DMS53 (cell line): Measurements from ENCODE around the gene ZC3H4.

Experiments
- DNase-seq: peaks from one replicate; lab custom pipeline; 2025; lab: John Stamatoyannopoulos, UW

ZC3H4 gene

DNA sequence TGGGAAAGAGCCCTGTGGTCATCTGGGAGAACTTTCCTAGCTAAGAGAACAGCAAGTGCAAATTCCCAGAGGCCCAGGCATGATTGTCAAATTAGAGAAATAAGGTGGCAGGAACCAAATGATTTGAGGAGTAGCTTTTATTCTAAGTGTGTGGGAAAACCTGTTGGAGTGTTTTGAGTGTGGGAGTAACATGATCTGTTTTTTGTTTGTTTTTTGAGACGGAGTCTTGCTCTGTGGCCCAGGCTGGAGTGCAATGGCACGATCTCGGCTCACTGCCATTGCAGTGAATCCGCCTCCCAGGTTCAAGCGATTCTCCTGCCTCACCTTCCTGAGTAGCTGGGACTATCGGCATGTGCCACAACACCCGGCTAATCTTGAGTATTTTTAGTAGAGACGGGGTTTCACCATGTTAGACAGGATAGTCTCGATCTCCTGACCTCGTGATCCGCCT, 19.5 kb upstream of the ZC3H4 start:
- peak; percentile 38 for DNase-seq

- DNase-seq, result no peak
Observed at GRCh38 chr19:47132194-47132852, 18.7 kb upstream of the ZC3H4 start.

DNA sequence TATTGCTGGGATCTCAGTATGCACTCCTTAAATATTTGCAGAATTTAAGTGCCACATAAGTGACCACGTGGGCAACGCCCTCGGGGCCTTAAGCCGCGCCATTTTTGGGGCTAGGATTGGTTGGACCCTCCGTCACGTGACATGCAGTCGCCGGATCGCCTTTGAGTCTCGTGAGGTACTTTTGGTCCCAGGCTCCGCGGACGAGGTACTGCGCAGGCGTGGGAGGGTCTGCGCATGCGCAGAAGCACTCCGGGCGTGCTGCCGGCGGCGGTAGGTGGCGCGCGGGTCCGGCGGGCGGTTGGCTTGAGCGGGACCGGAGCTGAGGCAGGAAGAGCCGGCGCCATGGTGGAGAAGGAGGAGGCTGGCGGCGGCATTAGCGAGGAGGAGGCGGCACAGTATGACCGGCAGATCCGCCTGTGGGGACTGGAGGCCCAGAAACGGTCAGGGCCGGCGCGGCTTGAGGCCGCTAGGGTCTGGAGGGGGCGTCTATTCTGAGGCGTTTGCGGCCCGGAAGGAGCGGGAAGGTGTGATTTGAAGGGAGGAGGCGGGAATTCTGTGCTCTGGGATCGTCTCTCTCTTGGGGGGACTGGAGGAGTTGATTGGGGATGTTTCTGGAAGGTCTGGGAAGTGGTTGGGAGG, 17.1 kb upstream of the ZC3H4 start, which contains the start of gene SAE1:
Gene SAE1 (plus strand): TSS at position 247 of the 639 bp plus-strand sequence. CDS start 96 bp downstream, at position 343.
- peak; percentile 99 for DNase-seq

GRCh38 chr19:47130120-47130588, 16.6 kb upstream of the ZC3H4 start:
- no peak for DNase-seq

DNA sequence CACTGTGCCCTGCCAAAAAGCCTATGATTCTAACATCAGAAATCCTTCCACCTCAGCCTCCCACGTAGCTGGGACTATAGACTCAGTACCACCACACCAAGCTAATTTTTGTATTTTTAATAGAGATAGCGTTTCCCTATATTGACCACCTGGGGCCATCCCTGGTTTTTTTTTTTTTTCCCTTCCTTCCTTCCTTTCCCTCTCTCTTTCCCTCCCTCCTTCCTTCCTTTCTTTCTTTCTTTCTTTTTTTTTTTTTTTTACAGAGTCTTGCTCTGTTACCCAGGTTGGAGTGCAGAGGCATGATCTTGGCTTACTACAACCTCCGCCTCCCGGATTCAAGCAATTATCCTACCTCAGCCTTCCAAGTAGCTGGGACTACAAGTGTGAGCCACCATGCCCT, 16.0 kb upstream of the ZC3H4 start:
- DNase-seq, result no peak

GRCh38 chr19:47125669-47125938, 12.0 kb upstream of the ZC3H4 start:
- DNase-seq, result no peak

DNA sequence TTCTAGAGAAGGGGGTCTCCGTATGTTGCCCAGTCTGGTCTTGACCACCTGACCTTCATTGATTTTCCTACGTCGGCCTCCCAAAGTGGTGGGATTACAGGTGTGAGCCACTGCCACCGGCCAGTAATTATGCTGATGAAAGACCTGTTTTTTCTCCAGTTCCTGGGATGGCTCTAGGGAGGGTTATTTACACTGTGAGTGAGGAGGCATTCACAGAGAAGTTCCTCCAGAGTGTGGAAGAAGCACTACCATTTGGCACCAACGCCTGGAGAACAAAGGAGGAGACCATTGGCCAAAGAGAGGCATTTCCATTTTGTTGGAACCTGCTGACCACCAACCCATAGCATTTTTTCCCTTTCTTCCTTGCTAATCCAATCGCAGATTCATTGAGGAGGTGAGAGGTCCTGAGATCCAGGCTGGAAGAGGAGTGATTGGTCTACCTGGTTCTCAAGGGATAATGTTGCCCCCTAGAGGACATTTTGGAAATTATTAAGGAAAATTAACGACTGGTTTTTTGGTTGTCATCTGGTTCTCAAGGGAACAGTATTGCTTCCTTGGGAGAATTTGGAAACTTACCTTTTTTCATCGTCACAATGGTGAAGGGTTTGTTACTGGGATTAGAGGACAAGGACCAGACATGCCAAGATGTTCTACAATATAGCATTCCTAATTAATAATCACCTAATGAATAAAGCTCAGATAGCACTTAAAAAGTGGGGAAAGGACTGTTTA, 11.5 kb upstream of the ZC3H4 start:
- peak; percentile 90 for DNase-seq

DNA sequence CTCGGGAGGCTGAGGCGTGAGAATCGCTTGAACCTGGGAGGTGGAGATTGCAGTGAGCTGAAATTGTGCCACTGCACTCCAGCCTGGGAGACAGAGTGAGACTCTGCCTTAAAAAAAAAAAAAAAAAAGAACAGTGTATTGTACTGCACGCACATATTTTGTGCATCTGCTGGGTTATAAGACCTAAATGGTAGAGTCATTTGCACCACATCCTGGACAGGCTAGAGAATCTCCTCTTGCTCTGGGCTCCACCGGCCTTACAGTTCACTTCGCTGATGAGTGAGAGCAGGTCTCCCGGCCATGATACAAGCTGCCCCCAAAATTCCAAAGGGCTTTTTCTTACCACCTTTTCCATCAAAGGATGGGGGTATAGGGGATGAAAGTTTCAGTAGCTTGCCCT, 9.8 kb upstream of the ZC3H4 start:
- DNase-seq, result no peak

DNA sequence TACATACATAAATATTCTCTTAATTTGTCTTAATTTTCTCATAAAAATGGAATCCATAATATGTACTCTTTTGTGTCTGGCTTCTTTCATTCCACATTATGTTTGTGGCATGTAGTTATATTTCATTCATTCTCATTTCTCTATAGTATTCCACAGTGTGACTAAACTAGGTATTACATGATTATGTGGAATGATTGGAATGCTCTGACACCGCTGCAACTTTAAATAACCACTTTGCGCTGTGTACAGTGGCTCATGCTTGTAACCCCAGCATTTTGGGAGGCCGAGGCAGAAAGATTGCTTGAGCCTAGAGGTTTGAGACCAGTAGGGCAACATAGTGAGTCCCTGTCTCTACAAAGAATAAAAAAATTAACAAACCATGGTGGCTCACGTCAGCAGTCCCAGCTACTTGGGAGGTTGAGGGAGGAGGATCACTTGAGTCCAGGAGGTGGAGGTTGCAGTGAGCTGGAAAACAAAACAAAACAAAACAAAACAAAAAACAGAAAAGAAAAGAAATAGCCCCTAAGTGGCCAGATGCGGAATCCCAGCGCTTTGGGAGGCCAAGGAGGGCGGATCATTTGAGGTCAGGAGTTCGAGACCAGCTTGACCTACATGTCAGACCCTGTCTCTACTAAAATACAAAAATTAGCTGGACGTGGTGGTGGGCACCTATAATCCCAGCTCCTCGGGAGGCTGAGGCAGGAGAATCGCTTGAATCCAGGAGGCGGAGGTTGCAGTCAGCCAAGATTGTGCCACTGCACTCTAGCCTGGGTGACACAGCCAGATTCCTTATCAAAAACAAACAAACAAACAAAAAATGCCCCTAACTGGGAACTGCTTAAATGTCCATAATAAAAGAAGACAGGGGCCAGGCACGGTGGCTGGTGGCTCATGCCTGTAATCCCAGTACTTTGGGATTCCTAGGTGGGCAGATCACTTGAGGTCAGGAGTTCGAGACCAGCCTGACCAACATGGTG, 9.1 kb upstream of the ZC3H4 start:
- DNase-seq, result no peak

- peak; percentile 60 for DNase-seq
Observed at GRCh38 chr19:47120470-47121067, 7.0 kb upstream of the ZC3H4 start.

- DNase-seq, result peak; percentile 86
Observed at GRCh38 chr19:47113850-47114651, 475 bp upstream of the ZC3H4 start.

DNA sequence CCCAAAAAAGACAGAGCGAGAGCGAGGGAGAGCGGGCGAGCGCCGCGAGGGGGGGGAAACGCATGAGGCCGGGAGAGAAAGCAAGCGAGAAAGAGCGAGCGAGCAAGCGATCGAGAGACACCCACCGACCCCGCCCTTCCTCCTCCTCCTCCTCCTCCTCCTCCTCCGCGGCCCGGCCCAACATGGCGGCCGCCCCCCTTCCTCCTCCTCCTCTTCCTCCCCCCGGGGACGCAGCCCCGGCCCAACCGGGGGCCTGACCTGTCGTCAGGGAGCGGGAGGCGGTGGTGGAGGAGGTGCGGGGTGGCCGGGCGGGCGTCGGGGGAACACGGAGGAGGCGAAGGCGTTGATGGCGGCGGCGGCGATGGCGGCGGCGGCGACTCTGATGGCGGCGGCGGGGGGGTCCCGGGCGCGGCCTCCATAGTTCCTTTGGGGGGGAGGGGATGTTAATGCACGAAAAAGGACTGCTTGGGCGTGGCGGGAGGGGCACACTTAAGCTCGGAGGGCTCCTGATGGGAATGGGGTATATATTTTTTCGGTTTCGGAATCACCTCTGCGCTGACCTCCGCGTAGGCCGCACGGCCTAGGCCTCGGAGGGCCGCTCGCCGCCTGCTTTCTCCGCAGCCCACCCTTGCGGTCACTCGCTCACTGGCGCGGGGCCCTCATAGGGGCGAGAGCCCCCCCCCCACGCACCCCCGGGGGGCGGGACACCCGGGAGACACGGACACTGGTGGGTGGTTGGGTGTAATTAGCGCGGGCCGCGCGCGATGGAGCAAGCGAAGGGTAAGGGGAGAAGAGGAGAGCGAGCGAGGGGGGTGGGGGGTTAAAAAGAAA, 1.2 kb downstream of the ZC3H4 start:
- DNase-seq, result peak; percentile 86

DNA sequence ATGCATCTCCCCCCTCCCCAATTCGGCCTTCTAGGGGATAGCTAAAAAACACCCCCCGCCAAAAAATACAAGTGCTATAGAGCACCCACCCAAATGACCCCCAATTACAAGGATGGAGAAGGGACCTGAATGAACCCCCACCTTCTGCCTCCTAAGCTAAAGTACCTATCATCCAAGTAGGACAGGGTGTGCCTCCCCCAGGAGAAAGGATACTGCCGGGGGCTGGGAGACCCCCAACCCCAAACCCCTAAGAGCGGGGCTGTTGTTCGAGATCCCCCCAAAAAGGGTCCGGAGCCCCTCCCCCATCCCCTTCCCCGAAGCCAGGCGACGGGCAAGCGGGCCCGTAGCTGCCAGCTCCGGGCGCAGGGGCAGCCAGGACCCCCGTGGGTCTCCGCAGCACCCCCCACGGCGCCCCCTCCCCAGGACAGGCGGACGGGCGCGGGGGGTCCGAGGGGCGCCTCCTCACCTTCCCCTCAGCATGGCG, 1.9 kb downstream of the ZC3H4 start:
- DNase-seq, result peak; percentile 53

- peak; percentile 63 for DNase-seq
Observed at GRCh38 chr19:47111006-47111621, 2.5 kb downstream of the ZC3H4 start.

- peak; percentile 58 for DNase-seq
Observed at GRCh38 chr19:47110521-47111005, 3.0 kb downstream of the ZC3H4 start.

- DNase-seq, result peak; percentile 16
Observed at GRCh38 chr19:47109541-47110375, 3.8 kb downstream of the ZC3H4 start.

DNA sequence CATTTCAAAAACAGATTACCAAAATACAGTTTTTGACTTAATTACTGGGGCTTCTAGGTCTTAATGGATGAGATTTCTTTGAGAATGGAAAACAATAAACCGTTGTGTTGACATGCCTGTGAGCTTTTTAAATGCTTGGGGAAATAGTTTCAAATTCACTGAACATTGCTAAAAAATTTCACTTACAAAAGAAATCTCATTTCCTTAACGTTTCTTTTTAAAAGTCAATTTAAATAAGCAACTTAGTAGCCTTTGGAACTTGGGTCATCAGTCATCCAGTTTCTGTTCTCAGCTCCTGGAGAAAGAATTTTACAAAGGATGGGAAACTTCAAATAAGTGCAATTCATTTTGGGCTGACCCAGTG, 4.4 kb downstream of the ZC3H4 start:
- no peak for DNase-seq
